CD14-positive monocyte (primary cell): ENCODE measurements around the gene CLASP1. TPM values are rescaled to one million over a fixed set of nuclear protein-coding genes. Genes with fewer than 3 reads are reported as not detected.
A peak's percentile ranks its signal among the peaks of the same experiment; 100 is the strongest.

Experiments used
- DNase-seq, 3 donors: peaks; one replicate each; pipeline ENCODE4 v3.0.0-alpha.2; 2011 to 2022
- H2AFZ ChIP-seq: 2 replicates; pipeline ENCODE4 v1.6.0; 2012; ENCODE audit warnings: mild to moderate bottlenecking, low read depth, low read length, inconsistent platforms; ENCODE audit not compliant: insufficient read depth, poor library complexity, severe bottlenecking
- H3K27ac ChIP-seq, 2 donors: 1 replicate in 1 of 2; 2 replicates in 1 of 2; pipeline ENCODE4 v1.5.1; 2012 to 2013; ENCODE audit warnings: low read length in 2 of 2, control low read depth in 1 of 2, inconsistent platforms in 1 of 2, low read depth in 1 of 2, mild to moderate bottlenecking in 1 of 2
- H3K27me3 ChIP-seq, 2 donors: one replicate each; pipeline versions ENCODE4 v1.6.0 to v1.6.1; 2011 to 2013; ENCODE audit warnings: low read length in 2 of 2; ENCODE audit not compliant: control insufficient read depth in 2 of 2, insufficient read depth in 2 of 2
- H3K36me3 ChIP-seq, 2 donors: replicated peaks in 1 of 2; 1 replicate in 1 of 2; 2 replicates in 1 of 2; pipeline versions ENCODE4 v1.5.1 to v1.6.1; 2012 to 2013; ENCODE audit warnings: low read length in 2 of 2, control low read depth in 1 of 2, inconsistent platforms in 1 of 2, mild to moderate bottlenecking in 1 of 2; ENCODE audit not compliant: insufficient read depth in 2 of 2, control insufficient read depth in 1 of 2
- H3K4me1 ChIP-seq, 2 donors: 1 replicate in 1 of 2; 2 replicates in 1 of 2; pipeline versions ENCODE4 v1.5.1 to v1.6.1; 2012 to 2013; ENCODE audit warnings: low read length in 2 of 2, control low read depth in 1 of 2, inconsistent platforms in 1 of 2, mild to moderate bottlenecking in 1 of 2, moderate library complexity in 1 of 2; ENCODE audit not compliant: insufficient read depth in 2 of 2, control insufficient read depth in 1 of 2
- H3K4me2 ChIP-seq: replicated peaks from 2 replicates; pipeline ENCODE3; 2012; ENCODE audit warnings: low read length, moderate library complexity, mild to moderate bottlenecking; ENCODE audit not compliant: poor library complexity, severe bottlenecking; ENCODE audit errors: extremely low read depth
- H3K4me3 ChIP-seq, 3 experiments: fragments of 200-600 bp in 1 of 3; sonication (generic) in 1 of 3; replicated peaks in 1 of 3; 1 replicate in 2 of 3; 2 replicates in 1 of 3; pipeline ENCODE4 v1.5.1; 2011 to 2013; ENCODE audit warnings: low read length in 3 of 3, mild to moderate bottlenecking in 3 of 3, control low read depth in 2 of 3, low read depth in 2 of 3, inconsistent platforms in 1 of 3, moderate library complexity in 1 of 3
- H3K79me2 ChIP-seq: 2 replicates; pipeline ENCODE4 v1.6.0; 2012; ENCODE audit warnings: mild to moderate bottlenecking, control low read depth, inconsistent platforms, low read length, moderate library complexity; ENCODE audit not compliant: insufficient read depth
- H3K9ac ChIP-seq: 2 replicates; pipeline ENCODE4 v1.6.0; 2017; ENCODE audit warnings: low read length, mild to moderate bottlenecking; ENCODE audit not compliant: insufficient read depth, poor library complexity, severe bottlenecking
- H3K9me3 ChIP-seq, 2 donors: replicated peaks in 1 of 2; 1 replicate in 1 of 2; 2 replicates in 1 of 2; pipeline versions ENCODE4 v1.5.1 to v1.6.1; 2012 to 2013; ENCODE audit warnings: low read length in 2 of 2, control low read depth in 1 of 2; ENCODE audit not compliant: control insufficient read depth in 1 of 2, insufficient read depth in 1 of 2
- H4K20me1 ChIP-seq: 2 replicates; pipeline ENCODE4 v1.6.0; 2012; ENCODE audit warnings: mild to moderate bottlenecking, low read length, control low read depth, moderate library complexity; ENCODE audit not compliant: insufficient read depth
- H3K27ac Mint-ChIP-seq, 7 donors: one replicate each; pipeline ENCODE4 v1.8.0; 2020; ENCODE audit warnings: mild to moderate bottlenecking in 7 of 7, mixed read lengths in 7 of 7, moderate library complexity in 6 of 7, inconsistent platforms in 2 of 7
- H3K27me3 Mint-ChIP-seq, 3 donors: one replicate each; pipeline ENCODE4 v1.8.0; 2021 to 2022; ENCODE audit warnings: low read depth in 3 of 3, mild to moderate bottlenecking in 3 of 3, mixed read lengths in 3 of 3, moderate library complexity in 3 of 3, inconsistent platforms in 1 of 3
- H3K36me3 Mint-ChIP-seq, 2 donors: one replicate each; pipeline ENCODE4 v1.8.0; 2020; ENCODE audit warnings: mixed read lengths in 2 of 2, inconsistent platforms in 1 of 2, mild to moderate bottlenecking in 1 of 2
- H3K4me1 Mint-ChIP-seq: one replicate; pipeline ENCODE4 v1.8.0; 2020; ENCODE audit warnings: mild to moderate bottlenecking, mixed read lengths
- H3K4me3 Mint-ChIP-seq, 2 donors: one replicate each; pipeline ENCODE4 v1.8.0; 2020; ENCODE audit warnings: mild to moderate bottlenecking in 2 of 2, mixed read lengths in 2 of 2, moderate library complexity in 1 of 2
- H3K9me3 Mint-ChIP-seq, 7 donors: one replicate each; pipeline ENCODE4 v1.8.0; 2020 to 2022; ENCODE audit warnings: mixed read lengths in 7 of 7, mild to moderate bottlenecking in 6 of 7, moderate library complexity in 6 of 7, inconsistent platforms in 2 of 7
- WGBS: methylation state at CpG from one replicate; pipeline ENCODE4 v1.1.5; 2013; ENCODE audit warnings: missing lambda C conversion rate; ENCODE audit not compliant: insufficient coverage; 5-methylcytosine and 5-hydroxymethylcytosine counted together
- intact Hi-C, 2 donors: fragments of 100-400 bp; cut with micrococcal nuclease; formaldehyde crosslinking; loops; one replicate each; pipeline versions ENCODE4 v1.15.0 to v1.15.1; 2023
- polyA plus RNA-seq, 3 donors: library from polyadenylated mRNA; depleted of rRNA in 1 of 3; unstranded in 2 of 3; stranded (reverse) in 1 of 3; fragments of 300-500 nt in 2 of 3; fragments of >200 nt in 1 of 3; fragmentation: Illumina TruSeq in 2 of 3; gene quantifications; 1 replicate in 2 of 3; 2 replicates in 1 of 3; pipeline ENCODE4 v1.2.3, GENCODE V29; 2012 to 2021
- TF ChIP-seq, protein P1 (sequence below): fragments of 200-600 bp; IDR thresholded peaks from one replicate; pipeline ENCODE4 v1.8.0; 2022; ENCODE audit warnings: antibody characterized with exemption, mild to moderate bottlenecking

CLASP1 gene
- polyA plus RNA-seq, 3 donors, result 4.8 to 8.1 (median 7.6) TPM

DNA sequence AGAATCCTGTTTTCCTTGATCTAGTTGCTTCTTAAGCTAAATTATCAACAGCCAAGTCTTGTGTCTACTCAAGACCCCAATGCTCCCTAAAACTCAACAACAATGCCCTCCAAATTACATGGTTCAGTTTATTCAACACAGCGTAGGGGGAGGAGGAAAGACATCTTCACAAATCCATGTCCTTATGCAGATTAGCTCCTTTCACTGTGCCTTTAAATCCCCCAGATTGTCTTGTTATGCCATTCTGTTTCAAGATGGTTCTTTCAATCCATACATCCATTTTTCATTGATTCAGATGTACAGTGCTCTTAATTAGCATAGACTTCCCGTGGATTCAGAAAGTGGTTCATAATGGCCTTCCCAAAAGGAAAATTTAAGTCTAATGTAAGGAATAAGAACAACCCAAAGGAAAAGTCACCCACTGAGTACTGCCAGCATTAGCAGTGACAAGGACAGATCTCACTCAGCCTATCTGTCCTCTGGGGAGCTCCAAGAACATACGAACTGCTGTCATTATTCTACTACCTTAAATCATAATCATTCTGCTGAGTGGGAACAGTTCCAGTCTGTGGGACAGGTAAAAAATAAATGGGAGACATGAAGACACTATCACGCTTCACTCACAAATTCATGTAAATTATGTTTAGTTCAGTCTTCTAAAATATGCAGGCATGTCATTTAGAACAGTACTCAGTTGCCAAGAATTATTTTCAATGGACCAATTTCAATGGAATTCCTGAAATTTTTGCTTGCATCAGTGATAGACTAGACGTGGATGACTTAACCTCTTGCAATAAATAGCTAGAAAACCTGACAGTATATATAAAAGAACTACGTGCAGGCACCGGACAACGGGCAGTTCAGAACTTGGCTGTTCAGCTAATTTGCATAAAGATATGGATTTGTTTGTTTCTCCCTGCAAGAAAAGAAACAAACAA is 177.5 kb downstream of the CLASP1 start:
- Mint-ChIP-seq H3K27me3 (peaks cover 0 to 2% (median 0%) of the 10 kb centered on the region in 3 donors), H3K27ac (no peak overlapping the region), H3K4me3 (no peak overlapping the region), H3K36me3 (peaks cover 42 to 52% of the 10 kb centered on the region in 2 donors), H3K9me3 (no peaks in the 10 kb centered on the region), H3K4me1 (peaks cover 6% of the 10 kb centered on the region)
- H3K4me3 ChIP-seq, result no peak overlapping the region
- no peak for DNase-seq
- H3K27me3 ChIP-seq, result no peaks in the 10 kb centered on the region
- no peak overlapping the region for H3K4me2 ChIP-seq
- intact Hi-C loops, result no loop called here
- no peak overlapping the region for H3K27ac ChIP-seq
- no peaks in the 10 kb centered on the region for H3K9me3 ChIP-seq
- no CpG with 5 or more reads among the region's 8 CpGs for WGBS
- no peak overlapping the region for H3K9ac ChIP-seq
- H3K79me2 ChIP-seq, result peaks cover 3% of the 10 kb centered on the region
- H3K36me3 ChIP-seq, result peaks cover 33 to 58% of the 10 kb centered on the region in 2 donors
- H3K4me1 ChIP-seq, result no peaks in the 10 kb centered on the region
- TF ChIP-seq, protein P1, sequence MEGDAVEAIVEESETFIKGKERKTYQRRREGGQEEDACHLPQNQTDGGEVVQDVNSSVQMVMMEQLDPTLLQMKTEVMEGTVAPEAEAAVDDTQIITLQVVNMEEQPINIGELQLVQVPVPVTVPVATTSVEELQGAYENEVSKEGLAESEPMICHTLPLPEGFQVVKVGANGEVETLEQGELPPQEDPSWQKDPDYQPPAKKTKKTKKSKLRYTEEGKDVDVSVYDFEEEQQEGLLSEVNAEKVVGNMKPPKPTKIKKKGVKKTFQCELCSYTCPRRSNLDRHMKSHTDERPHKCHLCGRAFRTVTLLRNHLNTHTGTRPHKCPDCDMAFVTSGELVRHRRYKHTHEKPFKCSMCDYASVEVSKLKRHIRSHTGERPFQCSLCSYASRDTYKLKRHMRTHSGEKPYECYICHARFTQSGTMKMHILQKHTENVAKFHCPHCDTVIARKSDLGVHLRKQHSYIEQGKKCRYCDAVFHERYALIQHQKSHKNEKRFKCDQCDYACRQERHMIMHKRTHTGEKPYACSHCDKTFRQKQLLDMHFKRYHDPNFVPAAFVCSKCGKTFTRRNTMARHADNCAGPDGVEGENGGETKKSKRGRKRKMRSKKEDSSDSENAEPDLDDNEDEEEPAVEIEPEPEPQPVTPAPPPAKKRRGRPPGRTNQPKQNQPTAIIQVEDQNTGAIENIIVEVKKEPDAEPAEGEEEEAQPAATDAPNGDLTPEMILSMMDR, result no peak
- H4K20me1 ChIP-seq, result peaks cover 16% of the 10 kb centered on the region
- H2AFZ ChIP-seq, result no peak overlapping the region

DNA sequence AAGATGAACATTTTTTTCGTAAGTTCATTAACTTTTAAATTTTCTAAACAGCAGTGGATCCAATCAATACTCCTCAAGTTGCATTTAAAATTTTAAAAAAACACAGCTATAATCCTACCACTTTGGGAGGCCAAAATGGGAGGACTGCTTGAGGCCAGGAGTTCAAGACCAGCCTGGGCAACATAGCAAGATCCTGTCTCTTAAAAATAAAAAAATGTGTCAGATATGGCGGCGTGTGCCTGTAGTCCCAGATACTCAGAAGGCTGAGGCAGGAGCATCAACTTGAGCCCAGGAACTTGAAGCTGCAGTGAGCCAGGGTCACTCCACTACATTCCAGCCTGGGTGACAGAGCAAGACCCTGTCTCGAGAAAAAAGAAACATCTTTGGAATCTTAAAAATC is 178.3 kb downstream of the CLASP1 start:
- peak overlapping the region in 1 of 7 donors; percentile 47 for H3K27ac Mint-ChIP-seq
- 88% methylated on average over 2 of the region's 4 CpGs for WGBS
- H3K36me3 ChIP-seq, result peaks cover 40 to 67% of the 10 kb centered on the region in 2 donors
- no peak overlapping the region for H3K4me3 Mint-ChIP-seq
- H3K36me3 Mint-ChIP-seq, result peaks cover 51 to 61% of the 10 kb centered on the region in 2 donors
- TF ChIP-seq, protein P1, result no peak
- peaks cover 4% of the 10 kb centered on the region for H3K4me1 Mint-ChIP-seq
- H3K4me1 ChIP-seq, result no peaks in the 10 kb centered on the region
- H4K20me1 ChIP-seq, result peaks cover 8% of the 10 kb centered on the region
- no peak overlapping the region for H3K4me3 ChIP-seq
- H2AFZ ChIP-seq, result no peak overlapping the region
- H3K27ac ChIP-seq, result no peak overlapping the region
- peaks cover 3% of the 10 kb centered on the region for H3K79me2 ChIP-seq
- H3K9ac ChIP-seq, result no peak overlapping the region
- H3K27me3 ChIP-seq, result no peaks in the 10 kb centered on the region
- peaks cover 0 to 2% (median 0%) of the 10 kb centered on the region in 3 donors for H3K27me3 Mint-ChIP-seq
- no peaks in the 10 kb centered on the region for H3K9me3 Mint-ChIP-seq
- DNase-seq, result no peak
- no peak overlapping the region for H3K4me2 ChIP-seq
- intact Hi-C loops, result no loop called here
- no peaks in the 10 kb centered on the region for H3K9me3 ChIP-seq
